HG03558 (cell line): ENCODE measurements around the gene GHITM.

Experiments
- ATAC-seq: cut with Tn5 transposase; IDR thresholded peaks from one replicate; pipeline ENCODE4 v1.9.1; 2021; ENCODE audit warnings: moderate number of reproducible peaks; ENCODE audit not compliant: unreplicated experiment; ENCODE audit errors: extremely low read depth

The GHITM gene

GRCh38 chr10:84196941-84197340, 57.6 kb downstream of the GHITM start:
- no peak for ATAC-seq

- ATAC-seq: no peak
These were observed 58.3 kb downstream of the GHITM start for GRCh38 chr10:84197643-84198042.

GRCh38 chr10:84198206-84198915, 59.1 kb downstream of the GHITM start:
- ATAC-seq: no peak

GRCh38 chr10:84200537-84201243, 61.4 kb downstream of the GHITM start:
- no peak for ATAC-seq

GRCh38 chr10:84201244-84201606, 61.9 kb downstream of the GHITM start:
- no peak for ATAC-seq

- no peak for ATAC-seq
These were observed 62.4 kb downstream of the GHITM start for GRCh38 chr10:84201682-84202081.

GRCh38 chr10:84202349-84202748, 63.0 kb downstream of the GHITM start:
- no peak for ATAC-seq
